Epithelial cell of esophagus (primary cell): ENCODE data around the gene DNAJB8.

Source experiments
- DNase-seq: peaks from one replicate; pipeline ENCODE4 v3.0.0; 2010; ENCODE audit warnings: low read depth
- H3K4me3 ChIP-seq: 2 replicates; pipeline ENCODE4 v1.5.1; 2011; ENCODE audit warnings: mild to moderate bottlenecking, low read length, control low read depth
- TF ChIP-seq, protein P1 (sequence below): IDR thresholded peaks from 2 replicates; pipeline ENCODE4 v1.5.1; 2011; ENCODE audit warnings: low read depth, mild to moderate bottlenecking, low read length, control low read depth, inconsistent platforms; ENCODE audit not compliant: insufficient read depth; ENCODE audit errors: missing control alignments

DNAJB8 gene

GRCh38 chr3:128503751-128504532 is 37.3 kb upstream of the DNAJB8 start:
- TF ChIP-seq, protein P1, sequence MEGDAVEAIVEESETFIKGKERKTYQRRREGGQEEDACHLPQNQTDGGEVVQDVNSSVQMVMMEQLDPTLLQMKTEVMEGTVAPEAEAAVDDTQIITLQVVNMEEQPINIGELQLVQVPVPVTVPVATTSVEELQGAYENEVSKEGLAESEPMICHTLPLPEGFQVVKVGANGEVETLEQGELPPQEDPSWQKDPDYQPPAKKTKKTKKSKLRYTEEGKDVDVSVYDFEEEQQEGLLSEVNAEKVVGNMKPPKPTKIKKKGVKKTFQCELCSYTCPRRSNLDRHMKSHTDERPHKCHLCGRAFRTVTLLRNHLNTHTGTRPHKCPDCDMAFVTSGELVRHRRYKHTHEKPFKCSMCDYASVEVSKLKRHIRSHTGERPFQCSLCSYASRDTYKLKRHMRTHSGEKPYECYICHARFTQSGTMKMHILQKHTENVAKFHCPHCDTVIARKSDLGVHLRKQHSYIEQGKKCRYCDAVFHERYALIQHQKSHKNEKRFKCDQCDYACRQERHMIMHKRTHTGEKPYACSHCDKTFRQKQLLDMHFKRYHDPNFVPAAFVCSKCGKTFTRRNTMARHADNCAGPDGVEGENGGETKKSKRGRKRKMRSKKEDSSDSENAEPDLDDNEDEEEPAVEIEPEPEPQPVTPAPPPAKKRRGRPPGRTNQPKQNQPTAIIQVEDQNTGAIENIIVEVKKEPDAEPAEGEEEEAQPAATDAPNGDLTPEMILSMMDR: no peak
- no peak for DNase-seq
- no peak overlapping the region for H3K4me3 ChIP-seq

DNA sequence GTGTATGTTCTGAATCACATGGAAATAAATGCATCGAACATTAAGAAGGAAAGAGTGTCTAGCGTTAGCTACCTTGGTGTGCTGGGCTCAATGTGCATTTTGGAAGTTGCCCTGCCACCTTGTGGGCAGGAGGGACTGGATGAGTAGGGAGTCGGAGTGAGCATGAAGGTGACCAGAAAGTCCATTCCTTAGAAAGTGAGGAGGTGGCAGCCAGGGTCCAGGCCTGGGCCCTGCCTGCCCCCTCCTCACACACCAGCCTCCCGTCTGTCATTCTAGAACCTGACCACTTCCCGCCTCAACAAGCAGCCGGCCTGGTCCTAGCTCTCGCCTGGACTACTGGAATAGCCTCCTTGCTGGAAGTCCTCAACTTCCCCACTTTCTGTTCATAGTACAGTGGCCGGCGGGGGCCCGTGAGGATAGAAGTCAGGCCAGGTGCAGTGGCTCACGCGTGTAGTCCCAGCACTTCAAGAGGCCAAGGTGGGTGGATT is 36.5 kb upstream of the DNAJB8 start:
- no peak overlapping the region for H3K4me3 ChIP-seq
- TF ChIP-seq, protein P1: peak; percentile 54

GRCh38 chr3:128502712-128503111 is 36.0 kb upstream of the DNAJB8 start:
- TF ChIP-seq, protein P1: no peak
- no peak for DNase-seq
- H3K4me3 ChIP-seq: no peak overlapping the region

More for the DNA sequence above, 36.5 kb upstream of the DNAJB8 start:
- peak; percentile 22 for DNase-seq

- TF ChIP-seq, protein P1: no peak
- no peak overlapping the region for H3K4me3 ChIP-seq
- DNase-seq: no peak
Observed at GRCh38 chr3:128501431-128501830, 34.7 kb upstream of the DNAJB8 start.

DNA sequence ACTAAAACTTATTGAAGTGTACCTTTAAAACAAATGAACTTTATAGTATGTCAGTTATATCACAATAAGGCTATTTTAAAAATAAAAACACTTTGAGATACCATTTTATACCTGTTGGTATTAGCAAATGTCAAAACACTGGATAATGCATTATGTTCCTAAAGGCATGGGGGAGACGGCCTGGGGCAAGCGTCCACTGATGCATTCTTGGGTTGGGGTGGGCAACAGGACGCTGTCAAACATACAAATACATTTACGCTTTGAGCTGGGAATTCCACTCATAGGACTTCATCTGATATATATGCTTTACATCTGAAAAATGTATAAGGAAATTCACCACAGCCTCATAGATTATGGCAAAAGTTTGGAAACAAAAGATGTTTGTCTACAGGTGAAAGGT is 33.9 kb upstream of the DNAJB8 start:
- DNase-seq: no peak
- TF ChIP-seq, protein P1: no peak
- no peak overlapping the region for H3K4me3 ChIP-seq

- TF ChIP-seq, protein P1: no peak
- peak; percentile 31 for DNase-seq
Observed at GRCh38 chr3:128499724-128500275, 33.1 kb upstream of the DNAJB8 start.

DNA sequence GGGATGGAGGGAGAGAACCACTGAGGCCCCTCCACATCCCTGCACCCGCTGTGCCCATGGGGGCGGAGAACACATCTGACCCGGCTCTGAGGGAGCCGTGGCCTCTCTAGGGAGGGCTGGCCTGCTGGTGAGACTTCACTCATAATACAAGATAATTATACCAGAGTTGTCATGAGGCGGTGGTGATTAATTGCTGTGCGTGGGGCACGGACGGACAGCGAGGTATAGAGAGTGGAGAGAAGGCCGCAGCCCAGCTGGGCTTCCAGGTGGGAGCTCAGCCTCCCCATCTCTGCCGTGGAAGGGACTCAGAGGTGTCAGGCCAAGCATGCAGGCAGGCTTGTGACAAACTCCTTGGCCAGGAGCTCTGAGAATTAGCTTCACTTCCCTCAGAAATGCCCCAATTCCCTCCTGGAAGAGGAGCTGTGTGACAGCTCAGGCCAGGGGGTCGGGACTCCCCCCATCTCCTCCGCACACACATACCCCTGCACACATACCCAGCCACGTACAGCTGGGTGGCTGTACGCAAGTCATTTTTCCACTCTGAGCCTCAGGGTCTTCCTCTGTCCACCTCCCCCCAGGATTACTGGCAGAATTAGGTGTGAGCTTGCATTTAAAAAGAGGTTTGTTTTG is 32.3 kb upstream of the DNAJB8 start:
- DNase-seq: no peak
- TF ChIP-seq, protein P1: no peak
- no peak overlapping the region for H3K4me3 ChIP-seq

More at GRCh38 chr3:128499724-128500275, 33.1 kb upstream of the DNAJB8 start:
- no peak overlapping the region for H3K4me3 ChIP-seq
